ENCODE measurements around the gene FILIP1L. TPM values are rescaled to one million over a fixed set of nuclear protein-coding genes. Genes with fewer than 3 reads are reported as not detected.

Gene FILIP1L
- total RNA-seq, 1 donor from 2014 or later: 41.5 TPM

- Histone ChIP-seq H3K27ac (peak overlapping the region; percentile 44), H3K9me3 (peaks cover 3% of the 10 kb centered on the region), H3K4me1 (peaks cover 12% of the 10 kb centered on the region), H3K4me3 (no peak overlapping the region), H3K36me3 (no peaks in the 10 kb centered on the region), H3K27me3 (no peaks in the 10 kb centered on the region)
- TF ChIP-seq POLR2AphosphoS5 (IDR thresholded peaks at IDR 0.05; ENCODE audit: insufficient read depth in 1 of 2, low read depth in 1 of 2) (no peak), POLR2A (IDR thresholded peaks at IDR 0.05) (no peak), CTCF (IDR thresholded peaks at IDR 0.05) (no peak)
- intact Hi-C loops (cut with DNase I): loop anchor here (10.0 kb wide), 1 partner anchor 306 kb away; no protein-coding TSS in a partner anchor
- no peak for DNase-seq (ENCODE audit: extremely low spot score in 2 of 2)
Measured at GRCh38 chr3:100151024-100151707, 36.9 kb upstream of the FILIP1L start.

GRCh38 chr3:100150473-100150872 is 36.2 kb upstream of the FILIP1L start:
- DNase-seq (ENCODE audit: extremely low spot score in 2 of 2): no peak
- no peaks in the 10 kb centered on the region for H3K9me3 ChIP-seq
- no peaks in the 10 kb centered on the region for H3K36me3 ChIP-seq
- TF ChIP-seq POLR2A (IDR thresholded peaks at IDR 0.05) (no peak), POLR2AphosphoS5 (IDR thresholded peaks at IDR 0.05; ENCODE audit: insufficient read depth in 1 of 2, low read depth in 1 of 2) (no peak), CTCF (IDR thresholded peaks at IDR 0.05) (no peak)
- H3K4me3 ChIP-seq: no peak overlapping the region
- H3K27me3 ChIP-seq: no peaks in the 10 kb centered on the region
- H3K4me1 ChIP-seq: peaks cover 12% of the 10 kb centered on the region
- H3K27ac ChIP-seq: peak overlapping the region; percentile 60
- intact Hi-C loops (cut with DNase I): loop anchor here (10.0 kb wide), 1 partner anchor 306 kb away; no protein-coding TSS in a partner anchor

- TF ChIP-seq POLR2A (IDR thresholded peaks at IDR 0.05): no peak
- no peak for TF ChIP-seq CTCF (IDR thresholded peaks at IDR 0.05)
- TF ChIP-seq POLR2AphosphoS5 (IDR thresholded peaks at IDR 0.05; ENCODE audit: insufficient read depth in 1 of 2, low read depth in 1 of 2): no peak
- DNase-seq (ENCODE audit: extremely low spot score in 2 of 2): no peak
- no peaks in the 10 kb centered on the region for H3K27me3 ChIP-seq
- peaks cover 12% of the 10 kb centered on the region for H3K4me1 ChIP-seq
- H3K9me3 ChIP-seq: no peaks in the 10 kb centered on the region
- peak overlapping the region; percentile 60 for H3K27ac ChIP-seq
- intact Hi-C loops (cut with DNase I): loop anchor here (10.0 kb wide), 1 partner anchor 305 kb away; no protein-coding TSS in a partner anchor
- H3K36me3 ChIP-seq: no peaks in the 10 kb centered on the region
- H3K4me3 ChIP-seq: no peak overlapping the region
Measured at GRCh38 chr3:100149713-100150415, 35.6 kb upstream of the FILIP1L start.

- Histone ChIP-seq H3K36me3 (no peaks in the 10 kb centered on the region), H3K4me3 (no peak overlapping the region), H3K27me3 (no peaks in the 10 kb centered on the region), H3K4me1 (peaks cover 12% of the 10 kb centered on the region), H3K27ac (no peak overlapping the region), H3K9me3 (no peaks in the 10 kb centered on the region)
- TF ChIP-seq POLR2A (IDR thresholded peaks at IDR 0.05): no peak
- TF ChIP-seq POLR2AphosphoS5 (IDR thresholded peaks at IDR 0.05; ENCODE audit: insufficient read depth in 1 of 2, low read depth in 1 of 2): no peak
- no peak for TF ChIP-seq CTCF (IDR thresholded peaks at IDR 0.05)
- no peak for DNase-seq (ENCODE audit: extremely low spot score in 2 of 2)
- intact Hi-C loops (cut with DNase I): no loop called here
Measured at GRCh38 chr3:100149130-100149529, 34.8 kb upstream of the FILIP1L start.

All from vagina (tissue), 2 donors.